Measurements from ENCODE around the gene PRRC2B.

PRRC2B gene

GRCh38 chr9:131406563-131407436 lies 12.9 kb downstream of the PRRC2B start:
- DNase-seq, result no peak

- no peak for DNase-seq
Observed at GRCh38 chr9:131407717-131408195, 13.9 kb downstream of the PRRC2B start.

GRCh38 chr9:131409458-131409992 lies 15.6 kb downstream of the PRRC2B start:
- no peak for DNase-seq

DNA sequence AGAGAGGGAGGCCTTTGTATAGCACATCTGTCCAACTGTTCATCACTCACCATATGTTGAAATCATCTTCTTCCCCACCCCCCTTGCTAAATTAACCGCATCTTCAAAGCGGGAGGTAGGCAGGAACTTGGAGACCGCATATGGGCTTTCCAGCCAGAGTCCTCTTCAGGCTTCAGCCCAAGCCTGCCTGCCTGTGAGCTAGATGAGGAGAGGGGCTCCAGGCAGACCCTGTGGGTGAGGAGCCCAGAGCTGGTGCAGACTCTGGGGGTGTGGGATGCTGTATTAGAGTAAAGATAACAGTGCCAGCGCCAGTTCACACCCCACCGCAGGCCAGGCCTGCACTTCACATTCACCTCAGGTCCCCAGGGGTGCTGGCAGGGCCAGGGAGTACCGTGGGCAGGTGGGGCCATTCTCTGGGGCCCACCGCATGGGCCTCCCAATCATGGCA lies 16.2 kb downstream of the PRRC2B start:
- no peak for DNase-seq

GRCh38 chr9:131411719-131412681 lies 18.1 kb downstream of the PRRC2B start:
- no peak for DNase-seq

DNA sequence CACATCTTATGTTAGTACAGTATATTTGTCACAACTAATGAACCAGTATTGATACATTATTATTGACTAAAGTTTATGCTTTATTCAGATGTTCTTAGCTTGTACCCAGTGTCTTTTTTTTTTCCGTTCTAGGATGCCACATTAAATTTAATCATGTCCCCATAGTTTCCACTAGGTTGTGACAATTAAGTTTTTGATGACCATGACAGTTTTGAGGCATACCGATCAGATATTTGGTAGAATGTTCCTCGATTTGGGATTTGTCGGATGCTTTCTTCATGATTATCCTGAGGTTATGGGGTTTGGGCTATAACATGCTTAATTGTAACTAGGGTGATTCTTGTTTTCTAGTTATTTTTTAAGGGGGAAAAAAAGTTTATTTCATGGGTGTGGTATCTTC lies 22.6 kb downstream of the PRRC2B start:
- no peak for DNase-seq

DNA sequence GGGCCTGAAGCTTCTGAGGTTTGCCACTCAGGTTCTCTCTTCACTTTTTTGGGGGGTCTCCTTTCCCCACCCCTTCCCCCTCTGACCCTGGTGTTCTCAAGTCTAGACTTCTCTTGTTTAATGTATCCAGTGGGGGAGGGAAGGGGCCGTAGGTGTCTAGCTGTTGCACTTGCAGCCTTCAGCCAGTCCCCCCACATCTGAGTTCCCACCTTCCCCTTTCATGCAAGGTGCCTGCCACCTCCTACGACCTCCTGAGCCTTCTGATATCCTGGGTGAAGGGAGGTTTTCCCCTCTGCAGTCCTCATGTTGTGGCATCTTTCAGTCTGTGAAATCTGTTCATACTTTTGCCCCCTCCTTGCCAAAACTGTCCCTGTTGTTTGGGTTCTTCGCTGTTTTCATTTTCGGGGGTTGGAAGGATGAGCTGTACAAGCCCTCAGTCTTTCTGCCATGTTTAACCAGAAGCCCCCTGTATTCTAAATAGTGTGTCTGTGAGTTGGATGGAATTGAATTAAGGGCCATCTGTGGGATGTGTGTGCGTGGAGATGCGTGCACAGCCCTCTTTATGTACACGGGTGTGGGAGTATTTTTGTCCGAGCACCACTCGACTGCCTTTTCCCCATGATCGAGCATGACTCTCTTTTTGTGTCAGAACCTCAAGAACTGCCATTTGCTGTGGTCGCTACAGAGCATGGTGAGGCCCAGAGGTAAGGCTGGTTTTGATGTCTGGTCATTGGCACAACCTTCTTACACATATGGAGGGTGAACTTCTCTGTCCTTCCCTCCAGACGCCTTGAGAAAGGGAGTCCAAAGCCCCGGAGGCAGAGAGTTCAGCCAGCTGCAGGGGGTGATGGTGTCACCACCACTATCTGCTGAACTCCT lies 23.6 kb downstream of the PRRC2B start:
- no peak for DNase-seq

DNA sequence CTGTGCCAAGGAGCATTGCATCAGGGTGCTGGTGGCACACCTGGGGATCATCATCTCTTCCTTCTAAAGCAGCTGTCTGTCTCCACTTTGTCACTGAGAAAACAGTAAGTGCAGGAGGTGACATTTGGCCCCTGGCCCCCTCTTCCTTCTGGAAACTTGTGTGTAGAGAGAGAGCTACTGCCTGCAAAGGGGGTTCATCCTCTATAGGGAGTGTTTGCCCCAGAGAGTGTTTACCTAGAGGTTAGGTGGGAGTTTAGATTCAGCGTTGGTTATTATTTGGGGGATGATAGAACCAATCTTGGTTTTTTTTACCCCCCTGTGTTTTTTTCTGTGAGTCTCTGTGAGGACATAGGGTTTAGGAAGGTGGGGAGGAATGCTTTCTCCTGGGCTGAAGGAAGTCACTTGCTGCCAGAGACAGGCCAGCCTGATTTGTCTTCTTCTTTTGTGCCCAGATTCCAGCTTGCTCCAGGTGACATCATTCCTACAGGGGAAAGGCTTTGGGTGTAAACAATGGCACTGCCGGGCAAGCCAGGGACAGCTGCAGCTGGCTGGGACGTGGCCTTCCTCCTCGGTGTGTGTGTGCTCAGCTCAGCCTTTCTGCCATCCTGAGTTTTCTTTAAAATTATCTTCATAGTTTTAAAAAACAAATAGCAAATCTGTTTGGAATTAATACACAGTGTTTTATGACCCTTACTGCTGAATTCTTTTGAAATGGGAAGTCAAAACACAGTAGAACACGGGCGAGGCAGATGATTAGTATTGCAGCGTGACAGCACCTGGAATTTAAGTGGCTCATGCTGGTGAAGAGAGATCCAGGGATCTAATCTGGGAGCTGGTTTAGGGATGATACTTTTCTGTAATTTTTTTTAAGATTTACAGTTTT lies 24.5 kb downstream of the PRRC2B start:
- DNase-seq, result no peak

- DNase-seq, result no peak
Observed at GRCh38 chr9:131419026-131419614, 25.2 kb downstream of the PRRC2B start.

DNA sequence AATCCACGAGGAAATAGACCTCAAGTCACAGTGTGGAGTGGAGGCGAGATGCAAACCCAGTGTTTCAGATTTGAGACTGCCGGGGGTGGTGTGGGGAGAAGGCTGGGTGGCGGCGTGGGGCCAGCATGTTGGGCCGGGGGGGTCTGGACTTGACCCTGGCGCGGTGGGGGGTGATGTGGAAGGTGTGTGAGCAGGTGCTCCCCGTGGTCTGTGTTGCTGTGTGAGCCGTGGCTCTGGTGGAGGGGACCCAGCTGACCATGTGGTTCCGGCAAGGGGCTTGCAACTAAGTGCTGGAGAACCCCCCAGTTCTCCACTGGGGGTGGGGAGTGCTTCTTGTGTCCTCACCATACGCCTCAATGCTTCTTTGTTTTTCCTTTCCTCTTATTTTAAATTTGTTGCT lies 25.8 kb downstream of the PRRC2B start:
- DNase-seq, result no peak

DNA sequence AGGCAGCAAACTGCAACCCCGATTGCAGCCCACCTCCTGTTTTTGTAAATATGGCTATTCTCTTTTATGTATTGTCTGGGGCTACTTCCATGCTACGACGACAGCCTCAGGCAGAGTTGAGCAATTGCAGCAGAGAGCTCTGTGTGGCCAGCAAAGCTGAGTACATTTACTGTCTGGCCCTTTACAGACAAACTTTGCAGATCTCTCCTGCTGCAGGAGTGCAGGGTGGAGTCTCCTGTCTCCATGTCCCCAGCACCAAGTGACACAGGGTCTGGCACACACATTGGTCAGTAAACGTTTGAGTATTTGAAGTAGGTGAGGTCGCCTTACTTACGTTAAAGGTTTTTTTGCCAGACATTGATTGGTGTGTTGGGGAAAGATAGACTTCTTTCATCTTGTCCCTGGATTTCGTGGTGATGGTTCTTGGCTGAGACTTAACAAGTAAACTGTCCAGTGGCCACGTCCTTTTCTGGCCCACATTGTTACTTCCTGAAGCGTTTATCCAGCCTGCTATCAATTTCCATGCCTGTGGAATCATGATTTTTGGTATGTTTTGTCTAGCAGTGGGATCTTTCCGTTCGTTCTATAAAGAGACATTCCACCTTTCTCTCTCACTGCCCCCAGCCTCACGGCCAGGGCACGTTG lies 27.2 kb downstream of the PRRC2B start:
- no peak for DNase-seq

DNA sequence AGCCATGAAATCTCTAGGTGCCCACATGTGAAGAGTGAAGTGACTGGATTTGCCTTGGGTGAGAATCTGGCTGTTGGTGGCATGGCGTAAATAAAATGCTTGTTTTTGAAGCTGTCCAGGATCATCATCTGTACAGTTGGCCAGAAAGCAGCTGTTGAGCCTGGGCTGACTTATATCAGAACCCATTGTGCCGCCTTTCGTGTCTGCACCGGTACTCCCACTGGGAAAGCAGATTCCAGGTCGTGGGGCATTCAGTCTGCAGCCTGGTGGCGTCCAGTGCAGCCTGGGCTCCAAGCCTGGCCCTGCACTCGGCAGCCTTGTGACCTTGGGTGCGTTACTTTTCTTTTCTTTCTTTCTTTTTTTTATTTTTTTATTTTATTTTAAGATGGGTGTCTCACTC lies 27.8 kb downstream of the PRRC2B start:
- no peak for DNase-seq

DNA sequence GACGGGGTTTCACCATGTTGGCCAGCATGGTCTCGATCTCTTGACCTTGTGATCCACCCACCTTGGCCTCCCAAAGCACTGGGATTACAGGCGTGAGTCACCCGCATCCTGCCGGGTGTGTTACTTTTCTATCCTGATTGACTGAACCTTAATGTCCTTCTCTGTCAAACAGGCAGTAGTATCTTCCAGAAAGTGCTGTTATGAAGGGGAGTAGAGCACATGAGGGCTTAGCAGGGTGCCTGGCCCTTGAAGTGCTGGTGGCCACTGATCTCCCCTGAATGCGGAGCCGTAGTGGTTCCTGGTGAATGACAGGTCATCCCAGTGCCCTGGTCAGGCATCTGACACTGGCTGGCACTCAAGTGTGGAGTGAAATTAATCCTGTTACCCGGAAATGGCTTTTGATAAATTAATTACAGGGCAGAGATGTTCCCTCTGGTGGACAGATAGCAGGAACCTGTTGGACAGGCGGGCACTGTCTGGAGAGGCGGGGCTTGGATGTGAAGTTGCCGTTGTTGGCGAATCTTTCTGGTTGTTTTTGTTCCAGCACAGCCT lies 28.4 kb downstream of the PRRC2B start:
- DNase-seq, result no peak

GRCh38 chr9:131423171-131423581 lies 29.3 kb downstream of the PRRC2B start:
- no peak for DNase-seq

DNA sequence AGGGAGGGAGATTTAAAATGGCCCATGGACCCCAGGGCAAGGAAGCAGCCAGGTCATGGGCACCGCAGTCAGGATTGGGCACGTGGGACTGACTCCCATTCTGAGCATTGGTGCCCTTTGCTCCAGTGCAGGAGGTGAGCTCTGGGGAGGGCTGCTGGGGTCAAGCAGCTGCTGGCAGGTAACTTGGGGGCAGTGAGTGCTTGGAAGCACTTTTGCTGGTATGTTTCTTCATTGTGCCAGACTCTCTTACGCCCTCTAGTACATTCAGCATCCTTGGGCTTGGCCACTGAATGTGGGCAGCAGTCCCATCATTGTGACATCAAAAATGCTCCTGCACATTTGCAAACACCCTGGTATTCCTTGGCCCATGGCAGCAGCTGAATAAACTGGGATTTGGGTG lies 32.7 kb downstream of the PRRC2B start:
- DNase-seq, result no peak

- no peak for DNase-seq
Observed at GRCh38 chr9:131429121-131430012, 35.5 kb downstream of the PRRC2B start.

GRCh38 chr9:131432050-131432449 lies 38.2 kb downstream of the PRRC2B start:
- DNase-seq, result no peak

DNA sequence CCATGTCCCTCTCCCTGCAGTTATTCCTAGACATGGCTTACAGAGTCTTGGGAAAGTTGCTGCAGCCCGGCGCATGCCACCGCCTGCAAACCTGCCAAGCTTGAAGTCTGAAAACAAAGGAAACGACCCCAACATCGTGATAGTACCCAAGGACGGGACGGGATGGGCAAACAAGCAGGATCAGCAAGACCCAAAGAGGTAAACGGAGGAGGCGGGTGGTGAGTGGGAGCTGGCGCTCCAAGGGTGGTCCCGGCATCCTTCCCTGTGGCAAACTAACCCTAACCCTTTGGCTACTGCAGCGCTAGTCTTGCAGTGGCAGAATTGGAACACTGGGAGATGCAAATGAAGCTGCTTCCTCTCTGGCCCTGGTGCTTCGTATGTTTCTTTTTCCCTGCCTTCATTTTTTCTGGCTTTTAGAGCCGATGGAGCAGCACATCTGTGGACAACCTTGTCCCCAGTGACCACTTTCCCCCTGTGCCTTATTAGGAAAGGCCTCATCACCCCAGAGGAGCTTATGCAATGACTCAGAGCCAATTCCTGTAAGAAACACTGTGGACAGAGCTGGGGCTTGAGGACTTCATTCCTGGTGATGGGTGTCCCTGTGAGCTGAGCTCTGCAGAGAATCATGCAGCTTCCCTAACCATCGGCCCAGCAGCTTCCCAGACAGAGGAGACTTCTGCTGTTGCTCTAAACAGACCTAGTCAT lies 38.9 kb downstream of the PRRC2B start:
- no peak for DNase-seq

Measured in right kidney (tissue), 1 donor.